GM10847 (cell line): ENCODE data around the gene E4F1.

Experiments used
- POLR2A ChIP-seq: IDR thresholded peaks from 2 replicates; pipeline ENCODE4 v1.6.1; 2011; ENCODE audit not compliant: insufficient read length; ENCODE audit errors: extremely low read depth

Gene E4F1

DNA sequence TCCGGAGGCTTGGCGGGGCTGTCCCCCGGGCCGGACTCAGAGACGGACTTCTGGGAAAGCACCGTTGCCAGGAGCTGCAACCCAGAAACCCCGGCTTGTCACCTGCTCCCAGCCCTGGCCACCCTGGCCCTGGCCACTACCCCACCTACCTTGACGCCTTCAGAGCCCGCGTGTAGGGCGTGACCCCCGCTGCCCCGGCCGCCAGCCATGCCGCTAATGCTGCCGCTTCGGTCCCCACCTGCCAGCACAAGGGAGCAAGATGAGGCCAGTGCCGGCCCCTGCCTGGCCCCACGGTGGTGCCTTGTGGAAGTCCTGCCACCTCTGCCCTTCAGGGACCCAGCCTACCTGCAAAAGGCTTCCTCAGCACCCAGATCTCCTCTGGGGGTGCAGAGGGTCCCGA lies 38.4 kb upstream of the E4F1 start:
- no peak for TF ChIP-seq POLR2A

DNA sequence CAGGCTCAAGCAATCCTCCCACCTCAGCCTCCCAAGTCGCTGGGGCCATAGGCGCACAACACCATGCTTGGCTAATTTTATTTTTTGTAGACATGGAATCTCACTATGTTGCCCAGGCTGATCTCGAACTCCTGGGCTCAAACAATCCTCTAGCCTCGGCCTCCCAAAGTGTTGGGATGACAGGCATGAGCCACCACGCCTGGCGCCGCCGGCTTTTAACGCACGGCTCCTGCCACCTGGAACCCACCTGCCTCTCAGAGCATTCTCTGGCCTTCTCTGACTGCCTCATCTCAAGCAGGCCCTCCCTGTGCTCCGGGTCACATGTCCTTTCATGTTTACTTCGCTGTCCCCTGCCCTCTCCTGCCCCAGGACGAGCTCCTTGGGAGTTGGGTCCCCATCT lies 37.3 kb upstream of the E4F1 start:
- TF ChIP-seq POLR2A, result no peak

DNA sequence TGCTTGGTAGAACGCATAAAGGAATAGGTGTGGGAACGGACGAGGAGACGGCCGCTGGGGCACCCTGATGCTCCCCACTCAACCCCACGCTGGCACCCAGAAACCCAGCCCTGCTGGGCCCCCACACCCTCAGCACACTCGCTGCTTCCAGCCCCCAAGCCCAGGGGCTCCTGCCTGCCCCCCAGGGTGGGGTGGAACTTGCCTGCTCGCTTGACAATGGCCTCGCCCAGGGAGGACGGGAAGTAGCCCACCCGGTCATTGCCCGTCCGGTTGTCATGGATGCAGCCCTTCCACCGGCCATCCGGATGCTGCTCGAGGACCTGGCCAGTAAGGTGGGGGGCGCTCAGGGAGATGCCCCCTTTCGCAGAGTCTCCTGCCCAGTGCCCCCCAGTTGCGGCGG lies 36.9 kb upstream of the E4F1 start:
- TF ChIP-seq POLR2A, result no peak

DNA sequence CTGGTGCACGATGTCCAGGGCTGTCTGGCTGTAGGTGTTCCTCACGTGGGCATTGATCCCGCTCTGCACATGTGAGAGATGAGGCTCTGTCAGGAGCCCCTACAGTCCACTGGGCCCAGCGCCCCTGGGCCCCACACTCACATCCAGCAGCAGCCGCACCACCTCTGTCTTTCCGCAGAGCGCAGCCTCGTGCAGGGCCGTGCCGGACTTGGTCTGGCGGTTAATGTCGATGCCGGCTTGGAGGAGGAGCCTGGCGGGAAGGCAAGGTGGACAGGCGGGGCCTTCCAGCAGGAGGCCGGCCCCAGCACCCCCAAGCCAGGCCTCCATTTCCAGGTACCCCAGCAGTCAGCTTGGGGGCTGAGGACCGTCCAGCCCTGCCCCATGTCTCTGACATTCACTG lies 36.2 kb upstream of the E4F1 start:
- TF ChIP-seq POLR2A, result no peak

DNA sequence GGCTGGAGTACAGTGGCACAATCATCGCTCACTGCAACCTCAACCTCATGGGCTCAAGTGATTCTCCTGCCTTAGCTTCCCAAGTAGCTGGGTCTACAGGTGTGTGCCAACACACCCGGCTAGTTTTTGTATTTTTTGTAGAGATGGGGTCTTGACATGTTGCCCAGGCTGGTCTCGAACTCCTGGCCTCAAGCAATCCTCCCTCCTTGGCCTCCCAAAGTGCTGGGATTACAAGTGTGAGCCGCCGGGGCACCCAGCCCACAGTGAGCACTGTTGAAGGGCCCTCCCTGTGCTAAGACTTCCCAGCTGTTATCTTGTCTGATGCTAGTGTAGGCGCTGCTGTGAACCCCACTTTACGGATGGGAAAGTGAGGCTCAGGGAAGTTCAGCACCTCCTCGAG lies 35.0 kb upstream of the E4F1 start:
- no peak for TF ChIP-seq POLR2A

DNA sequence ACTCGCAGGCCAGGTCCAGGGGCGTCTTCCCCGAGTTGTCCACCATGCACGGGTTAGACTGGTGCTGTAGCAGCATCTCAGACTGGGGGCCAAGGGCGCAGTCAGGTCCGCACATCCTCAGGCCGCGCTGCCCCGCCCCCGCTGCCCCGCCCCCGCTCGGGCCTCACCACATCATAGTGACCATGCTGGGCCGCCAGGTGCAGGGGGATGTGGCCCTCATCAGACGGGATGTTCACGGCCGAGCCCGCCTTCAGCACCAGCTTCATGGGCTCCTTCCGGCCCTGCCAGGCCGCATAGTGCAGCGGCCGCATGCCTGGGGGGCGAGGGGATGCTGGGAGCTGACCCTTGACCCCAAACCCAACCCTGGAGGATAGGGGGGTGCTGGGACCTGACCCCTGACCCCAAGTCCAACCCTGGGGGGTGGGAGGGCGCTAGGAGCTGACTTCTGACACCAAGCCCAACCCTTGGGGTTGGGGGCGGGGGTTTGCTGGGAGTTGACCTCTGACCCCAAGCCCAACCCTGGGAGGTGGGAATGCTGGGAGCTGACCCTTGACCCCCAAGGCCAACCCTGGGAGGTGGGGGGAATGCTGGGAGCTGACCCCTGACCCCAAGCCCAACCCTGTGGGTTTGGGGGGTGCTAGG lies 34.0 kb upstream of the E4F1 start:
- no peak for TF ChIP-seq POLR2A

DNA sequence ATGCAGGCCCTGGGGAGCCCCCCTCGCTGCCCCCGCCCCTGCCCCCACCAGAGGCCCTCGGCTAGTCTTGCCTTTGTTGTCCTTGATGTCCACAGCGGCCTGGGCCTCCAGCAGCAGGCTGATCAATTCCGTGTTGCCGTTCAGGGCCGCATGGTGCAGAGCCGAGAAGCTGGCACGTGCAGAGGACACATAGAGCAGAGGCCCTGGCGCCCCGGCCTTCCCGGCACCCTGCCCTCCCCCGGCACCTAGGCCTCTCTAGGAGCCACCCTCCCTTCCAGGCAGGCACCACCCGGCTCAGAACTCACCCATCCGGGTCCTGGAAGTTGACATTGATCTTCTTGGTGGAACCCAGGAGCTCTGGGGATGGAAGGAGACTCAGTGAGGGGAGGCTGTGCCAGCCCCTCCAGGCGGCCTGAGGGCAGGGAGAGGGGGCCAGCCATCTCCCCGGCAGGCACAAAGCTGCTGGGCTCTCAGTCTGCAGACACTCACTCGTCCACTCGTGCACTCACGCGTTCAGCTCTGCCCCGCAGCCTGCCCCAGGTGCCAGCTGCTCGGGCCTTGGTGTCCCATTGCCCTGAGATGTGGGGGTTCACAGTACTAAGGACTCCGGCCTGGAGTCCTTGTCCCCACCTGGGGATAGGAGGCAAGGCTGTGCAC lies 33.3 kb upstream of the E4F1 start:
- no peak for TF ChIP-seq POLR2A

DNA sequence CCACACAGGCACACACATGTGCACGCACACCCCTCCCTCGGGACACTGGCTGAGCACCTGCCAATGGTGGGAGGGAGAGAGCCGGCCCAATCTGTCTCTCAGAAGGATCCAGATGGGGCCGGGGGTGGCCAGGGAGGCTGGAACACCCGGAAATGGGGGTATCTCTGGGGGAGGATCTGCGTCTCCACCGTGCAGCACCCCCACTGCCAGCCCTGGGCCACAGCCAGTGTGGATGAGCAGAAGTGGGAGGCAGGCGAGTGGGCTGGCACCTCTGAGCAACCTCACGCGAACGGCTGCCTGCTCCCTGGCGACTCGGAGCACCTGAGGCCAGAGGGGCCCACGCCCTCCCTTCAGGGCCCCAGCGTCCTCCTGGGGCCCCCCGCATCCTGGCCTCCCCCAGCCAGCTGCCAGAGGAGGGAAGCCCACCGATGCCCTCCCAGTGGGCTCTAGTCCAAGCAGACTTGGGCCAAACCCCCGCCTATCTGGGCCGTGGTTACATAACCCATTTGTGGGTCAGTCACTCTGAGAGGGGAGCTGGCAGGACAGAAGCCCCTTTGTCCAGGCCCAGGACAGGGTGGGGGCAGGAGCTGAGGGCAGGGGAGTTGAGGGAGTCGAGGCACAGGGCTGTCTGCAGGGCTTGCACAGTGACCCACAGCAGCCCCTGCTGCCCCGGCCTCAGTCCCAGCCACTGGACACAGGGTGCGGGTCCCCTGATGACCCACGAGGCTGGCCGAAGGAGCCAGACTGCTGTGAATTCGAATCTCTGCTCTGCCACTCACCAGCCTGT lies 32.5 kb upstream of the E4F1 start:
- no peak for TF ChIP-seq POLR2A

DNA sequence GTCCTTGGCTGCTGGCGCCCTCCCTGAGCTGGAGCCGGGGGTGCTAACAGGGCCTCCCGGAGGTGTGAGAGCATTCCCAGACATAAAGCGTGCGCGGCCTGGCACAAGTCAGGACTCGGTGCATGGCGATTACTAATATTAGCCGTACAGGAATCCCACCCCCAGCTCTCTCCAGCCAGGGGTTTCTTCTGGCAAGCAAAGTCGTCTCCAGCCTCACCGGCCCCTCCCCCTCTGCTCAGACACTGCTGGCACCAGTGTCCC lies 32.0 kb upstream of the E4F1 start:
- no peak for TF ChIP-seq POLR2A

DNA sequence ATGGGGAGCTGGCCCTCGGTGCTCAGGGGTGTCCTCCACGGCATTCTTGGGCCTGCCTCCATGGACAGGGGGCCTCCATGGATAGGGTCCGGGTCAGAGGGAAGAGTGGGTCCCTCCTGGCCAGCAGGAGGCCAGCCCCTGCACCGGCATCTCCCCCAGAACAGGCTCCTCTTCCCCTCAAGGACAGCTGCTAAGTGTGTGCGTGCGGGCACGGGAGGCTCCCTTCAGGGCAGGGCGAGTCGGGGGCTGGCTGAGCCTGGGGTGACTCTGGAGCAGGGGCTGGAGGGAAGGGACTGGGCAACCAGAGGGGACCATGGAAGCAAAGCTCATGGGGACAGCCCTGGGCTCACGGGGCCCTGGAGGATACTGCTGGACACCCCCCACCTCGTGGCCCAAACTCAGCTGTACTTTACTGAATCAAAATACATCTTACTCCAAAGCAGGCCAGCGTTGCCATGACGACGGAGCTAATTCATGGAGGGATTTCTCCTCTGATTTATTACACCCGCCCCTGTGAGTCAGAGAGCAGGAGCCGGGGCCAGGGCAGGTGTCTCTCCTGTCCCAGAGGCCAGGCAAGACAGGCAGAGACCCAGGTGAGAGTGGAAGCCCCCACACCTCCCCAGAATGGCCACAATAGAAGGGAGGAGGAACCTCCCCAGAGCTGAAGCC lies 29.1 kb upstream of the E4F1 start:
- TF ChIP-seq POLR2A, result no peak

DNA sequence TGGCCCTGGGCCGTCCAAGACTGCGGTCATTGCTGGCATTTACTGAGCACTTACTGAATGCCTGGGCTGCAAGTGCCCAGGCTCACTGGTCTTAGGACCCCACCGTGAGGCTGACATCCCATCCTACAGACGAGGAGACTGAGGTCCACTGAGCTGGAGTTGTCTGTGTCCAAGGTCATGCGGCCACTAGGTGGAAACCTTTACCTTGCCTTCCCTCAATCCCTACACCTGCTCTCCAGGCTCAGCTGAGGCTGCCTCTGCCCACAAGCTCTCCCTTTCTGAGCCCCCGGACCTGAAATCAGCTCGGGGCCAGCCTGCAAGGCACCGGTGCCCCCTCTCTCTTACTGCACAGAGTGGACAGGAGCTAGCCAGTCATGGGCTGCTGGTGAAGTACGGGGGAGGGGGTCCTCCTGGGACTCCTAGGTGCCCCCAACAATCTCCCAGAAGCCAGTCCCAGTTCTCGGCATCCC lies 28.5 kb upstream of the E4F1 start:
- TF ChIP-seq POLR2A, result no peak

DNA sequence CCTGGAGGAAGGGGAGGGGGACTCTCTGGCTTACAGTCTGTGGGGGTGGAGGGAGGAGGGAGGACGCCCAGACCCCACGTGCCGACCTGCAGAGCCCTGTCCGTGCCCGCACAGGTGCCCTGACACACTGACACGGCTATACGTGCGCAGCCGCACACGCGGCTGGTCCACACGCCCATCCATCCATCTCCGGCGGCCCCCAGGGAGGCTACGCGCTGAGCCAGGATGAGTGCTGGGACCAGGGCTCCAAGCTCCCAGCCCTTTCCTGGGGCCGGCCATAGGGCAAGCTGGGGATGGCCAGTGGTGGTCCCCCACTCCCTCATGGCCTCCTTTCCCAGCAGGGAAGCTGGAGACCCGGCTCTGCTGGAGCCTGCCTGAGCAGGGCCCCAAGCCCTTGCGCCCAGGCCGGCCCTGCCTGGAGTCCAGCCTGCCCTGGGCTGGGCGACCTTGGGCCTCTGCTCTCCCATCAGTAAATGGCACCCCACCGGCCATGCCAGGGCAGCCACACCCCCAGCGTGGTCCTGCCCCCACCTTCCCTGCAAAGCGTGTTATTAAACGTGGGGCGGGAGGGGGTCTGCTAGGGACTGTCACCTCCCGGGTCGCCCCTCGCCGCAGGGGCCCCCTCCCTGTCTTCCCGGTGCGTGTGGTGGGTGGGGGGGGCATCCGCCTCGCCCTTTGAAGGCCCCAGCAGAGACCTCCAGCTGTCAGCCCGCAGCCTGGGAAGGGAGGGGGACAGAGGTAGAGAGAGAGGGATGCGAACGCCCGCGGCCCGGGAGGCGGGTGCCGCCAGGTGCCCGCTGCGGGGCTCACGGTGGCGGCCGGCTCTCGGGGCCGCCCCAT lies 27.8 kb upstream of the E4F1 start:
- no peak for TF ChIP-seq POLR2A

DNA sequence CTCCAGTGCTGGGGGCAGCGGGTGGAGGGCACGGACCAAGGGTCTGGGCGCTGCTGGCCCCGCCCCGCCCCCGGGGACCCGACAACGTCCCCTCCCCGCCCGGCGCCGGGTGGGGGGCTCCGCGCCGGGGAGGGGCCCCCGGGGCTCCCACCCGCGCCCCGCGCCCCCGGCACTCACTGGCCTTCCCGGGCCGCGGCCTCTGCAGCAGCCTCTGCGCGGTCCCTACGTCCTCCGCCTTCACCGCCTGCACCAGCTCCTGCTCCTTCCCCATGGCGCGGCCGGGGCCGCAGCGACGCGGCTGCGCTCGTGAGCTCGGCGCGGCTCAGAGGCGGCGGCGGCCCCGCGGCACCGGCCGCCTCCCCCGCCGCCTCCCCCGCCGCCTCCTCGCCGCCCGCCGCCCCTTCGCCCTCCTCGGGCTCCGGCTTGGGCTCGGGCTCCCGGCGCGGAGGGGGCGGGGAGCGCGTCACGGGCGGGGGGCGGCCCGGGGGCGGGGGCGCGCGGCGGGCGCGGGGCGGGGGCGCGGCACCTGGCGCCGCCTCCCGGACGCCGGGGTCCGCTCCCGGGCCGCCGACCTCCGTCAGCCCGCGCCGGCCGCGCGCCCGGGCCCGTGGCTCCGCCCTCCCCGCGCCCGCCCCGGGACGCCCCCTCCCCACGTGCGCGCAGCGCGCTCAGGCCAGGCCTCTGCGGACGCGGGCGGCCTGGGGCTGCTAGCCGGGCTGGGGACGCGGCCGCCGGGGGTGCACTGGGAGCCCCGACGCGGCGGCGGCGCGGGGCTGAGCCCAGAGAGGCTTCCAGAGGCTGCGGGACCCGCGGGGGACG lies 27.0 kb upstream of the E4F1 start, which contains the start of gene CASKIN1:
Gene CASKIN1 (minus strand): TSS at position 444 of the 819 bp plus-strand sequence. CDS start 173 bp downstream, at position 271.
- no peak for TF ChIP-seq POLR2A

DNA sequence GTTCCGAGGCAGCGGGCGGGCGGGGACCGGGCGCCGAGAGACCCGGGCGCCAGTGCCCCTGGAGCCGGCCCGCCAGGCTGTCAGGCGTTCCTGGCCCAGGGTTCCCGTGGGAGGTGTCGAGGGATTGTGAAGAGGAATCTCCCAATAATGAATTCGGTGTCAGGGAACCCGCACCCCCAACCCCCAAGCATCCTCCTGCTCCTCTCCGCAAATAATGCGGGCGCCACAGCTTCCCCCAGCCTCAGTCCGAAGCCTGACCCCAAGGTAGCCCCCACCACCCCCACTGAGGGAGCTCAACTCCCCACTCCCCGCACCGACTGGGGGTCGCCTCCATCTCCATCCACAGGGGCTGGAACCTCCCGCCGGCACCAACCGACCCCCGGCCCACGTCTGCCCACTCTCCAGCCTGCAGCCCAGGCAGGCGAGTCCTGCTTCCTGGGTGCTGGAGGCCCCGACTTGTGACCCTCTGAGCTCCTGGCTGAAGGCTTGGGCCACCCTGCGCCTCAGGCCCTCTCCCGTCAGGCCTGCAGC lies 26.3 kb upstream of the E4F1 start:
- no peak for TF ChIP-seq POLR2A

DNA sequence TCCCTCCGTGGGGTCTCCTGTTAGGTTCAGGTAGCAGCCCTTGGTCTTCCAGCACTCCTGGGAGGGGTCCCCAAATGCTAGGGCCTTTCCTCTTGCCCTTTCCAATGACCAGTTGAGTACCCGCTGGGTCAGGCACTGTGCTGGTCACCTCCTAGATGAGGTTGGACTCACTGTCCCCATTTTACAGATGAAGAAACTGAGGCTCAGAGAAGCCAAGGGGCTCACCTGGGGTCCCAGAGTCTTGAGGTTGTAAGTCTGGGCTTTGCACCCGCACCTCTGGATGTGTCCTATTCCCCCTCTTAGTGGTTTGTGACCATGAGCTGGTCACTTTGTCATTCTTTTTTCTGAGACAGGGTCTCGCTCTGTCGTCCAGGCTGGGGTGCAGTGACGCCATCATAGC lies 25.6 kb upstream of the E4F1 start:
- TF ChIP-seq POLR2A, result no peak
